Activated naive CD8-positive, alpha-beta T cell (primary cell): ENCODE results near the gene PRMT3.
A peak's percentile ranks its signal among the peaks of the same experiment; 100 is the strongest.
"Not testable (repeated sequence)": the region's sequence is repeated elsewhere in the genome, so short reads cannot be mapped to it uniquely, and the experiment has no call there.

Source experiments
- H3K27ac Mint-ChIP-seq: one replicate; pipeline ENCODE4 v1.8.0; 2021; ENCODE audit warnings: mixed read lengths
- H3K27me3 Mint-ChIP-seq: one replicate; pipeline ENCODE4 v1.8.0; 2021; ENCODE audit warnings: mixed read lengths
- H3K36me3 Mint-ChIP-seq: one replicate; pipeline ENCODE4 v1.8.0; 2021; ENCODE audit warnings: mixed read lengths
- H3K4me1 Mint-ChIP-seq: one replicate; pipeline ENCODE4 v1.8.0; 2021; ENCODE audit warnings: low read depth, mixed read lengths
- H3K4me3 Mint-ChIP-seq: one replicate; pipeline ENCODE4 v1.8.0; 2021; ENCODE audit warnings: mild to moderate bottlenecking, mixed read lengths
- H3K9me3 Mint-ChIP-seq: one replicate; pipeline ENCODE4 v1.8.0; 2021; ENCODE audit warnings: low read depth, mixed read lengths

PRMT3 gene

GRCh38 chr11:20367313-20367948, 20.1 kb upstream of the PRMT3 start:
- H3K27me3 Mint-ChIP-seq, result no peaks in the 10 kb centered on the region
- no peaks in the 10 kb centered on the region for H3K9me3 Mint-ChIP-seq
- peaks cover 21% of the 10 kb centered on the region for H3K36me3 Mint-ChIP-seq
- peak overlapping the region; percentile 33 for H3K4me3 Mint-ChIP-seq
- peak overlapping the region; percentile 75 for H3K27ac Mint-ChIP-seq
- H3K4me1 Mint-ChIP-seq, result peaks cover 60% of the 10 kb centered on the region

GRCh38 chr11:20368438-20368837, 19.1 kb upstream of the PRMT3 start:
- Mint-ChIP-seq H3K27ac (peak overlapping the region; percentile 34), H3K9me3 (no peaks in the 10 kb centered on the region), H3K4me3 (peak overlapping the region; percentile 5), H3K27me3 (no peaks in the 10 kb centered on the region), H3K36me3 (peaks cover 21% of the 10 kb centered on the region), H3K4me1 (peaks cover 50% of the 10 kb centered on the region)

GRCh38 chr11:20369826-20370225, 17.7 kb upstream of the PRMT3 start:
- Mint-ChIP-seq H3K4me1 (peaks cover 46% of the 10 kb centered on the region), H3K36me3 (peaks cover 23% of the 10 kb centered on the region), H3K27ac (no peak overlapping the region), H3K27me3 (no peaks in the 10 kb centered on the region), H3K9me3 (no peaks in the 10 kb centered on the region), H3K4me3 (no peak overlapping the region)

- Mint-ChIP-seq H3K27me3 (no peaks in the 10 kb centered on the region), H3K4me3 (no peak overlapping the region), H3K36me3 (peaks cover 18% of the 10 kb centered on the region), H3K4me1 (peaks cover 27% of the 10 kb centered on the region), H3K9me3 (no peaks in the 10 kb centered on the region), H3K27ac (no peak overlapping the region)
These were observed 15.4 kb upstream of the PRMT3 start for GRCh38 chr11:20372081-20372626.

GRCh38 chr11:20373147-20373546, 14.4 kb upstream of the PRMT3 start:
- no peak overlapping the region for H3K4me3 Mint-ChIP-seq
- no peak overlapping the region for H3K27ac Mint-ChIP-seq
- H3K4me1 Mint-ChIP-seq, result peaks cover 19% of the 10 kb centered on the region
- H3K9me3 Mint-ChIP-seq, result no peaks in the 10 kb centered on the region
- H3K36me3 Mint-ChIP-seq, result peaks cover 14% of the 10 kb centered on the region
- H3K27me3 Mint-ChIP-seq, result no peaks in the 10 kb centered on the region

- Mint-ChIP-seq H3K36me3 (peaks cover 11% of the 10 kb centered on the region), H3K27me3 (no peaks in the 10 kb centered on the region), H3K4me1 (peaks cover 14% of the 10 kb centered on the region), H3K9me3 (no peaks in the 10 kb centered on the region), H3K27ac (peak overlapping the region; percentile 46), H3K4me3 (no peak overlapping the region)
These were observed 13.8 kb upstream of the PRMT3 start for GRCh38 chr11:20373568-20374209.

- H3K36me3 Mint-ChIP-seq, result peaks cover 8% of the 10 kb centered on the region
- H3K4me3 Mint-ChIP-seq, result no peak overlapping the region
- H3K9me3 Mint-ChIP-seq, result no peaks in the 10 kb centered on the region
- H3K27ac Mint-ChIP-seq, result peak overlapping the region; percentile 64
- H3K27me3 Mint-ChIP-seq, result no peaks in the 10 kb centered on the region
- H3K4me1 Mint-ChIP-seq, result peaks cover 9% of the 10 kb centered on the region
These were observed 12.7 kb upstream of the PRMT3 start for GRCh38 chr11:20374741-20375300.

- Mint-ChIP-seq H3K27ac (no peak overlapping the region), H3K9me3 (no peaks in the 10 kb centered on the region), H3K4me1 (peaks cover 8% of the 10 kb centered on the region), H3K36me3 (peaks cover 6% of the 10 kb centered on the region), H3K4me3 (no peak overlapping the region), H3K27me3 (no peaks in the 10 kb centered on the region)
These were observed 11.3 kb upstream of the PRMT3 start for GRCh38 chr11:20376162-20376730.

- H3K4me1 Mint-ChIP-seq, result peaks cover 26% of the 10 kb centered on the region
- H3K27ac Mint-ChIP-seq, result peak overlapping the region; percentile 81
- H3K27me3 Mint-ChIP-seq, H3K36me3 Mint-ChIP-seq, H3K9me3 Mint-ChIP-seq: not testable (repeated sequence)
- peak overlapping the region; percentile 96 for H3K4me3 Mint-ChIP-seq
These were observed 1.5 kb upstream of the PRMT3 start for GRCh38 chr11:20385996-20386395.

GRCh38 chr11:20388096-20389055, 860 bp downstream of the PRMT3 start:
- peaks cover 35% of the 10 kb centered on the region for H3K4me1 Mint-ChIP-seq
- peaks cover 10% of the 10 kb centered on the region for H3K36me3 Mint-ChIP-seq
- H3K27me3 Mint-ChIP-seq, result no peaks in the 10 kb centered on the region
- H3K4me3 Mint-ChIP-seq, result peak overlapping the region; percentile 96
- H3K27ac Mint-ChIP-seq, result peak overlapping the region; percentile 99
- no peaks in the 10 kb centered on the region for H3K9me3 Mint-ChIP-seq

GRCh38 chr11:20397281-20397680, 9.8 kb downstream of the PRMT3 start:
- H3K4me3 Mint-ChIP-seq, result no peak overlapping the region
- peaks cover 23% of the 10 kb centered on the region for H3K4me1 Mint-ChIP-seq
- H3K27me3 Mint-ChIP-seq, result no peaks in the 10 kb centered on the region
- H3K9me3 Mint-ChIP-seq, result no peaks in the 10 kb centered on the region
- peaks cover 11% of the 10 kb centered on the region for H3K36me3 Mint-ChIP-seq
- peak overlapping the region; percentile 8 for H3K27ac Mint-ChIP-seq

- no peaks in the 10 kb centered on the region for H3K9me3 Mint-ChIP-seq
- peaks cover 12% of the 10 kb centered on the region for H3K36me3 Mint-ChIP-seq
- peaks cover 18% of the 10 kb centered on the region for H3K4me1 Mint-ChIP-seq
- H3K27me3 Mint-ChIP-seq, result no peaks in the 10 kb centered on the region
- H3K27ac Mint-ChIP-seq, result no peak overlapping the region
- no peak overlapping the region for H3K4me3 Mint-ChIP-seq
These were observed 12.0 kb downstream of the PRMT3 start for GRCh38 chr11:20399498-20399897.

- no peaks in the 10 kb centered on the region for H3K27me3 Mint-ChIP-seq
These were observed 15.5 kb downstream of the PRMT3 start for GRCh38 chr11:20403059-20403458.

GRCh38 chr11:20406484-20406883, 19.0 kb downstream of the PRMT3 start:
- H3K27ac Mint-ChIP-seq, result no peak overlapping the region
- peaks cover 2% of the 10 kb centered on the region for H3K4me1 Mint-ChIP-seq
- no peaks in the 10 kb centered on the region for H3K27me3 Mint-ChIP-seq
- H3K4me3 Mint-ChIP-seq, result no peak overlapping the region
- no peaks in the 10 kb centered on the region for H3K9me3 Mint-ChIP-seq
- peaks cover 26% of the 10 kb centered on the region for H3K36me3 Mint-ChIP-seq

More at GRCh38 chr11:20403059-20403458, 15.5 kb downstream of the PRMT3 start:
- Mint-ChIP-seq H3K36me3 (peaks cover 18% of the 10 kb centered on the region), H3K9me3 (no peaks in the 10 kb centered on the region), H3K4me3 (no peak overlapping the region), H3K4me1 (peaks cover 5% of the 10 kb centered on the region), H3K27ac (no peak overlapping the region)
